GM18867 (cell line): Measurements from ENCODE around the gene FAM50A.

Experiments
- ATAC-seq: cut with Tn5 transposase; IDR thresholded peaks from one replicate; pipeline ENCODE4 v1.9.1; 2021; ENCODE audit warnings: mild to moderate bottlenecking, moderate library complexity; ENCODE audit not compliant: unreplicated experiment

Gene FAM50A

DNA sequence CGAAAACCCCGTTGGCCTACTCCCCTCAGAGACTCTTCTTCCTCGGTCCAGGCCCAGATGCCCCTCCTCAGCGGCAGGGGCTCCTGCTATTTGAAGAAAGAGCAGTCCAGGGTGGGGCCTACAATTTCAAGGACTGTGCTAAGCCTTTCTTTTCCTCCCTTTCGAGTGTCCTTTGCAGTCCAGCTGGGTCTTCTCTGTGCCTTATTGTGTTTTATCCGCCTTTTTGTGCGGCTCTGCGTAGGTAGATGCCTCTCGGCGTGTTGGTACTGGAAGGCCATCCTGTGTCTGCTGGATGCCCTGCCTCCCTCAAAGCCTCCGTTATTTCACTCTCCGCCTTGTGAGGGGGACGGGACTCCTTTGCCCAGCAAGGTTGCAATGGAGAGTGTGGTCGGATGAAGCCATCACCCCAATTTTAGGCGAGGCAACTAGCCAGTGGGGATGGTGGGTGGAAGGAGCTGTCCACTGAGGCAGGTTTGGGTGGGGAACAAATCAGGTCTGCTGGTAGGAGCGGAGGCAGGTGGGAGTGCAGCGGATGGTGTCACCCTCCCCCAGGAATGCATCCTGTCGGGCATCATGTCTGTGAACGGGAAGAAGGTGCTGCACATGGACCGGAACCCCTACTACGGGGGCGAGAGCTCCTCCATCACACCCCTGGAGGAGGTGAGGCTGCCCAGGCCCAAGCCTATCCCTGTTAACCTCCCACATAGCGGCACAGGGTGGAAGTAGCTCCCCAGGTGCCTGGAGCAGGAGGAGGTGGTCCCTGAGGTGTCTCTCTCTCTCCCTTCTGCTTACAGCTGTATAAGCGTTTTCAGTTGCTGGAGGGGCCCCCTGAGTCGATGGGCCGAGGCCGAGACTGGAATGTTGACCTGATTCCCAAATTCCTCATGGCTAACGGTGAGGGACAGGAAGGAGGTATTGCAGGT, 5.7 kb upstream of the FAM50A start:
- no peak for ATAC-seq

DNA sequence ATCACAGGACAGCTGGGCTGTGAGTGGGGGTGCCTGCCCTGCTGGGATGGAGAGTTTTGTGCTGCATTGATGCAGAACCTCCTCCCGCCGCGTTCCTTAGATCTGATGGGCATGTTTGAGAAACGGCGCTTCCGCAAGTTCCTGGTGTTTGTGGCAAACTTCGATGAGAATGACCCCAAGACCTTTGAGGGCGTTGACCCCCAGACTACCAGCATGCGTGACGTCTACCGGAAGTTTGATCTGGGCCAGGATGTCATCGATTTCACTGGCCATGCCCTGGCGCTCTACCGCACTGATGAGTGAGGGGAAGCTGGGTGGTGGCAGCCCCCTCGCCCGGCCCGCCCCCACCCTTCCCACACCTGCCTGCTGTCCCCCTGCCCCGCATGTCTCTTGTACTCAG, 4.1 kb upstream of the FAM50A start:
- ATAC-seq: no peak

DNA sequence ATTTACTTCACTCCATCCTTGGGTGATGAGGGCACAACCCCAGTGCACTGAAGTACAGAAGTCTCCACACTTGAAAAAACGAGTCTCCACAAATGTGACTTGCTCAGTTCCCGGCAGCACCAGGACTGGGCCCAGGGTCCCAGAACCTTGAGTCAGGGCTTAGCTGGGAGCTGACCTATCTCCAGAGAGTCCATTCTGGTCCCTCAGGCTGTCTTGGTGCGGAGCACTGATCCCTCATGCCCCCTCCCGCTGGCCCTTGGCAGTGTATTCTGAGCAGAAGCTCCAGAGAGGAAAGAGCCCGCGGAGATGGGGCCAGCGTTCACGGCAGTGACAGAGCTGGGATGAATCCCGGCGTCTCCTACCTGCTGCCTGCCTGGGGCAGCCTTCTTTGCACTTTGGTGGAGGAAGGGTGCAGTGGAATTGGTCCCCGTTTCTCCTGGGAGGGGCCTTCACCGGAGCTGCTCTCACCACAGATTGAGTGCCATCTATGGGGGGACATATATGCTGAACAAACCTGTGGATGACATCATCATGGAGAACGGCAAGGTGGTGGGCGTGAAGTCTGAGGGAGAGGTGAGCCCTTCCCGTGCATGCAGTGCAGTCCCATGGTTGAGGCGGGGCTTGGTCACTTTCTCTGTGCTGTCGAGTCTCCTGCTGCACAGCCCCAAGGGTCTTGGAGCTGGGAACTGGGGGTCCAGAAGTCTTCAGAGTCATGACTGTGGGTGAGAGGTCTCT, 3.2 kb upstream of the FAM50A start:
- ATAC-seq: no peak

DNA sequence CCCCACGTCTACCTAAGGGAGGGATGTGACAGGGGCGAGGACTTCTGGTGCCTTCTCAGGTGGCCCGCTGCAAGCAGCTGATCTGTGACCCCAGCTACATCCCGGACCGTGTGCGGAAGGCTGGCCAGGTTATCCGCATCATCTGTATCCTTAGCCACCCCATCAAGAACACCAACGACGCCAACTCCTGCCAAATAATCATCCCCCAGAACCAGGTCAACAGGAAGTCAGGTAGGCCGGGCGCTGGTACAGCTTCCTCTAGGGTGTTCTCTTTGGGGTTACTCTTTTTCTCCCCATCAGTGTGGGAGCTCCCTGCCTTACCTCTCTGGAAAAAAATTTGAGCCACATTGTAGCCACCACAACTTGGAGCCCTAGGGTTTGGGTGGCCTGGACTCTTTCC, 2.4 kb upstream of the FAM50A start:
- no peak for ATAC-seq

GRCh38 chrX:154441984-154442707, 1.8 kb upstream of the FAM50A start:
- ATAC-seq: no peak

- ATAC-seq: no peak
Observed at GRCh38 chrX:154443479-154443910, 446 bp upstream of the FAM50A start.

DNA sequence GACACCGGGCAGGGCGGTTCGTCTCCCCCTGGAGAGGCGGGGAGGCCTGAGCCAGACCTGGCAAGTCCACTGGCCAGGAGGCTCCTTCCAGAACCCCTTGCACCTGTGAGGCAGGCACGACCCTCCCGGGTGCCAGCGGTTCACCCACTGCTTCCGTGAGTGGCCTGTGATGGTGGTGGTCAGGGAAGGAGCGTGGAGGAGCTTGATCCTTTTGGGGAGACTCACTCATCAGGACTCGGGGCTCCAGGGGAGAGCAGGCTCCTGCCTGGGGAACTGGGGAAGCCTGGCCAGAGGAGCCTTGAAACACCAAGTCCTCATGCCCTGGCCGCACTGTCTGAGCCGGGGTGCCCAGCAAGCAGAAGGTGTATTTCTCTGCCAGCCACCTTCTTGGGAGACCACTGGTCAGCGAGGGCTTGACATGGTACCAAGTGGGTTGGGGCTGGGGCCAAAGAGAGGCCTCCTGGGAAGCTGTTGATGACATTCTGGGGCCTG, 860 bp downstream of the FAM50A start:
- ATAC-seq: no peak

DNA sequence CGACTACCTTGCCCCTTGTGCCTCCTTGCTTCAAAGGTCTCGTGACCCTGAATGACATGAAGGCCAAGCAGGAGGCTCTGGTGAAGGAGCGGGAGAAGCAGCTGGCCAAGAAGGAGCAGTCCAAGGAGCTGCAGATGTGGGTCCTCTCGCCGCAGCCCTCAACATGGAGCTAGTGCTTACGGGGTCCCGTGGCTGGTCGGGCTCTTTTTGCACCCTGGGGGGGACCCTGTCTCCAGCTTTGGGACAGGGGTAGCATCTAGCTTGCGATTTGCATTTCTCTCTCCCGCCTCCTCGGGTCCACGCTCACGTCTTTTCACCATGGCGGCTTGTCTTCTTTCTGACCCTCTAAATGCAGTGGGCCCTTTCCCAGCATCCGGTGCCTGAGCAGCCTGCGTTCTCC, 1.8 kb downstream of the FAM50A start:
- ATAC-seq: no peak

DNA sequence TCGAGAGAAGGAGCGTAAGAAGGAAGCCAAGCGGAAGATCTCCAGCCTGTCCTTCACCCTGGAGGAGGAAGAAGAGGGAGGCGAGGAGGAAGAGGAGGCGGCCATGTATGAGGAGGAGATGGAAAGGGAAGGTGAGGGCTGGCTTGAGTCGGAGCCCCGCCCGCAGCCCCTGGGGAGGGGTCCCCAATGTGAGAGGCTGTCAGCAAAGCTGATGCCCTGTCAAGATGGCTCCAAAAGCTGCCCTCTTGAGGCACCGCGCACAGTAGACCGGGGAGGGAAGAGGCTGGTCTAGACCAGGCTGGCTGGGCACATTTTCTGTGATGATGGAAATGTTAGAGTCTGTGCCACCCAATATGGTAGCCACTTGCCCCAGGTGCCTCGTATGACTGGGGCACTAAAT, 2.5 kb downstream of the FAM50A start:
- no peak for ATAC-seq

GRCh38 chrX:154448484-154448883, 4.5 kb downstream of the FAM50A start:
- no peak for ATAC-seq

GRCh38 chrX:154449618-154450017, 5.7 kb downstream of the FAM50A start:
- ATAC-seq: no peak

GRCh38 chrX:154450312-154450711, 6.4 kb downstream of the FAM50A start:
- ATAC-seq: no peak

DNA sequence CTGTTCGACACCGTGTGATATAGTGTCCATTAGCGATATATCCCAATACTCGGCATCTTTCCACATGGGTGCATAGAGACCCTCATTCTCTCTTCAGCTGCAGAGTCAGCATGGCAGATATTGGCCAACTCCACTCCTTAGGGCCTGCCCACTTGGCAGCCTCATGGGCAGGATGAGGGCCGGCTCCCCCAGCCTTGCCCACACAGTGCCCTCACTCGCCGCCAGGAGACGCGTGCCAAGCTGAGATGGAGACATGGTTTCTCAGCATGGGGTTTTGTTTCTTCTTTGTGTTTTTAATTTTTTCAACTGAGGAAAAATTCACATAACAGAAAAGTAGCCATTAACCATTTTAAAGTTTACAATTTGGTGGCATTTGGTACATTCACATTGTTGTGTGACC, 8.9 kb downstream of the FAM50A start:
- ATAC-seq: no peak

DNA sequence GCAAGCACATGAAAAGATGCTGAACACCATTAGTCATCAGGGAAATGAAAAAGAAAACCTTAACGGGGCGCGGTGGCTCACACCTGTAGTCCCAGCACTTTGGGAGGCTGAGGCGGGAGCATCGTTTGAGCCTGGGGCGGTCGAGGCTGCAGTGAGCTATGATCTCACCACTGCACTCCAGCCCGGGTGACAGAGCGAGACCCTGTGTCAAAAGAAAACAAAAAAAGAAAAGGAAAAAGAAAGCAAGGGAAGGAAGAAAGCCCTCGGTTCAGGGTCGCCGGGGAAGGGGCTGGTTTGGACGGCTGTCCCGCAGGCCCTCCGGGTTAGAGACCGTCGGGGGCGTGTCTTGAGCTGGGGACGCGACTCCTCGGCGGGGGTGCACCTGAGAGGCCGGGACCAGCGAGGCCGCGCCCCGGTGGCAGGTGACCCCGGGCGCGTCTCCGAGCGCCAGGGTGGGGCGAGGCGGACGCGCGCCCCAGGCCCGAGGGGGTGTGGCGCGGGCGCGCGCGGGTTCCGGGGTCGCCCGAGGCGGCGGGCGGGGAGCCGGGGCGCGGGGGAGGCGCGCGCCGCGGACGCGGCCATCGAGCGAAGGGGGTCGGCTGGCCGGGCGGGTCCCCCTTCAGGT, 13.7 kb downstream of the FAM50A start:
- ATAC-seq: peak; percentile 60

DNA sequence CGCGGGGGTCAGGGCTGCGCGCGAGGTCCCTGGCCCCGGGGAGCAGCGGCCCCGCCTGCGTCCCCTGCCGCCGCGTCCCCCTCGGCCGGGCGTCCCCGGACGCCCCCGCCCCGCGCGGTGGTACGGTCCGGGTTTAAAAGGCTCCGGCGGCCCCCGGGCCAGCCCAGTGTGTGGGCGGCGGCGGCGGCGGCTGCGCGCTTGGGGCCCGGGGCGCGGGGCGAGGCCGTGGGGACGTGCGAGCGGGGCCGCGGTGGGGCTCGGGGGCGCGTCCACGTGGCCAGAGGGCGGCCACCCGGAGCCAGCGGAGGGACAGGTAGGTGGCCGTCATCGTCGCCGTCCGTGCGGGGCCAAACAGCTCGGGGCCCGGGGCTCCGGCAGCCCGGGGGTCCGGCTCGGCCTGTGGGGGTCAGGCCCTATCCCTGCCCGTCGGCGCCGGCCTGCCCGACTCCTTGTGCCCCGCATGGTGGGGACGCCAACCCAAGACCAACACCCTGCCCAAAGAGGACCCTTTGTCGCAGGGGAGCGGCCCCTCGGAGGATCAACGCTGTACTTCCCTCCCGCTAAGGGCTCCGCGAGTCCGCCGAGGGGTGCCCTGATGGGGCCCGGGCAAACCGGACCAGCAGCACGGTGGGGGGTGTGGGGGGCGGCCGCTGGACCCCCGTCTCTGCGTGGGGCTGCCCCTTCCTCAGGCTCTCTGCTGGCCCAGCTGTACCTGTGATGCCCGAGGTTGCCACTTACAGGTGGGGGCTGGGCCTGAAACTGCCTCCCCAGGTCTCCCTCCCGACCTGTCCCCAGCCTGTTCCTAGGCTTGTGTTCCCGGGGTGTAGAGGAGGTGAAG, 14.4 kb downstream of the FAM50A start, which contains the start of gene PLXNA3:
TSS of gene PLXNA3 (plus strand) at position 166 of the 838 bp plus-strand sequence. CDS start 1,903 bp downstream, outside the sequence.
- ATAC-seq: peak; percentile 56

- ATAC-seq: no peak
Observed at GRCh38 chrX:154458954-154459778, 15.2 kb downstream of the FAM50A start.

DNA sequence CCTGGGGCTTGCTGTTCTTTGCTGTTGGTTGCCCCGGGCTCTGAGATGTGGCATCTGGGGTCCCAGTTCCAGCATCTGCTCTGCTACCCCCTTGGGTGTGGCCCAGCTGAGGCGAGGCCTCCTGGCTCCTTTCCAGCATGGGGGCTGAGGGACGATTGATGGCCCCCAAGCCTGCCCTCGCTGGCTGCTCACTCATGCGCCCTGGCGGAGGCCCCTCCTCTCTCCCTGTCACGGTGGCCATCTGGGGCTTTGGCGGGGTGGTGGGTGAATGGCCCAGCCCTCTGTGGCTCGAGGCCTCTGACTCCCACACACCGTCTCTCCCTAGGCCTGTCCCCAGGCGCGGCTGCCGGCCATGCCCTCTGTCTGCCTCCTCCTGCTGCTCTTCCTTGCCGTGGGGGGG, 15.9 kb downstream of the FAM50A start:
- ATAC-seq: no peak

- ATAC-seq: no peak
Observed at GRCh38 chrX:154460326-154460725, 16.4 kb downstream of the FAM50A start.

DNA sequence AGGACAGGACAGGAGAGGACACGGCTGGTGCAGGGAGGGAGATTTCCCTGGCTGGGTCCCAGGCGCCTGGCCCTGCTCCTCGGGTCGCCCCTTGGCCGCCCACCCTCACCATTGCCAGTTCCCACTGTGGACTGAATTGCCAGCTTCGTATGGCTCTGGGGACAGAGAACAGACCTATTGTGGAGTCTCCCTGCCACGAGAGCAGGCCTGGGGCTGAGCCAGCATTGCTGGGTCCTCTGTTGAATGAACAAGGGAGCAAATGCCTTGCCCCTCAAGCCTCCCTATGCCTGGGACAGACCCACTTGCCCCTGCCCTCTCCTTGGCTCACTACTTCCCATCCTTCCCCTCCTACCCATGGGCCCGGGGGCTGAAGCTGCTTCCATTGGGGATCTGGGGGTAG, 18.5 kb downstream of the FAM50A start:
- ATAC-seq: no peak
